Activated CD8-positive, alpha-beta memory T cell treated with anti-CD3 and anti-CD28 coated beads for 48 hours (primary cell): ENCODE data around the gene FRG2B.
"Not testable (repeated sequence)": the region's sequence is repeated elsewhere in the genome, so short reads cannot be mapped to it uniquely, and the experiment has no call there.

Experiments
- DNase-seq, 3 experiments: peaks; one replicate each; pipeline ENCODE4 v3.0.0-alpha.2; 2020; ENCODE audit warnings: low read depth in 2 of 3, low spot score in 2 of 3

FRG2B gene

GRCh38 chr10:133600657-133601056, 25.9 kb downstream of the FRG2B start:
- DNase-seq, result no peak

DNA sequence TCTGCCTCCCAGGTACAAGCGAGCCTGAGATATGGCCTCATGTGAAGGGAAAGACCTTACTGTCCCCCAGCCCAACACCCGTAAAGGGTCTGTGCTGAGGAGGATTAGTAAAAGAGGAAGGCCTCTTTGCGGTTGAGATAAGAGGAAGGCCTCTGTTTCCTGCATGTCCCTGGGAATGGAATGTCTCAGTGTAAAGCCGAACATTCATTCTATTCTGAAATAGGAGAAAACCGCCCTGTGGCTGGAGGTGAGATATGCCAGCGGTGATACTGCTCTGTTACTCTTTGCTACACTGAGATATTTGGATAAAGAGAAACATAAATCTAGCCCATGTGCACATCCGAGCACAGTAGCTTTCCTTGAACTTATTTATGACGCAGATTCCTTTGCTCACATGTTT, 26.7 kb downstream of the FRG2B start:
- not testable (repeated sequence) for DNase-seq

GRCh38 chr10:133592716-133593115, 33.9 kb downstream of the FRG2B start:
- DNase-seq, result no peak

- DNase-seq, result no peak
Observed at GRCh38 chr10:133590970-133591359, 35.6 kb downstream of the FRG2B start.

GRCh38 chr10:133590226-133590969, 36.2 kb downstream of the FRG2B start:
- no peak for DNase-seq

DNA sequence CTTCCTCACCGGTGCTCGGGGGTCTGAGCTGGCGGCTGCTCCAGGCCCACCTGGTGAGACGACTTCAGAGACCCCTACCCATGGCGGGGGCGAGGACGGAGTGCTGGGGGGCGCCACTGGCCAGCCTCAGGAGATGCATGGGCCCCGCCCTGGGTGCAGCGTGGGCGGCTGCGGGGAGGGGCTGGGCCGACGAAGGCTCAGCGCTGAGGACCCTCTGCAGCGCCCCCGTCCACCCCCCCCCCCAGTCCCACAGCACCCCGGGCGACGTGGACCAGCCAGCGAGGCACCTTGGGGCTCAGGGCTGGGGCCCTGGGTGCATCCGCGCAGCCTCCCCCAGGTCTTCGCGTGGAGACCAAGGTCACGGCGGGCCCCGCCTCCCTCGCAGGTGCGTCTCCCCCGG, 49.6 kb downstream of the FRG2B start:
- DNase-seq, result not testable (repeated sequence)
